CD8-positive, alpha-beta memory T cell (primary cell): Measurements from ENCODE around the gene HAUS1. TPM values are rescaled to one million over a fixed set of nuclear protein-coding genes. Genes with fewer than 3 reads are reported as not detected.

Source experiments
- CTCF ChIA-PET: fragments of 350-600 bp; sonication (Branson Sonifier 250); formaldehyde crosslinking; loops from one replicate; lab custom pipeline; 2021; ENCODE audit warnings: antibody characterized with exemption; lab: Charles Lee
- POLR2A ChIA-PET: fragments of 350-600 bp; sonication (Branson Sonifier 250); formaldehyde crosslinking; loops from one replicate; lab custom pipeline; 2021; ENCODE audit warnings: antibody characterized with exemption; lab: Charles Lee
- DNase-seq, 5 donors: peaks; one replicate each; pipeline versions ENCODE4 v3.0.0 to v3.0.0-alpha.2; 2020 to 2022; ENCODE audit warnings: mixed read lengths in 1 of 5
- H3K27ac ChIP-seq: one replicate; pipeline ENCODE4 v1.7.0; 2013; ENCODE audit warnings: low read depth, mild to moderate bottlenecking, low read length, moderate library complexity
- H3K27me3 ChIP-seq: 2 replicates; pipeline ENCODE4 v1.7.0; 2013; ENCODE audit warnings: low read length, mild to moderate bottlenecking; ENCODE audit not compliant: insufficient read depth, poor library complexity, severe bottlenecking
- H3K36me3 ChIP-seq: 2 replicates; pipeline ENCODE4 v1.7.0; 2013; ENCODE audit warnings: mild to moderate bottlenecking, low read length, moderate library complexity; ENCODE audit not compliant: insufficient read depth
- H3K4me1 ChIP-seq: 2 replicates; pipeline ENCODE4 v1.7.0; 2013; ENCODE audit warnings: mild to moderate bottlenecking, low read length, moderate library complexity; ENCODE audit not compliant: insufficient read depth
- H3K4me3 ChIP-seq: 2 replicates; pipeline ENCODE4 v1.7.0; 2013; ENCODE audit warnings: mild to moderate bottlenecking, low read length
- H3K9me3 ChIP-seq: 2 replicates; pipeline ENCODE4 v1.7.0; 2013; ENCODE audit warnings: mild to moderate bottlenecking, low read length
- H3K27ac Mint-ChIP-seq, 8 donors: one replicate each; pipeline ENCODE4 v1.8.0; 2020 to 2021; ENCODE audit warnings: mixed read lengths in 8 of 8, mild to moderate bottlenecking in 6 of 8, inconsistent platforms in 3 of 8, moderate library complexity in 3 of 8
- H3K27me3 Mint-ChIP-seq, 2 donors: one replicate each; pipeline ENCODE4 v1.8.0; 2020 to 2021; ENCODE audit warnings: mixed read lengths in 2 of 2, mild to moderate bottlenecking in 1 of 2, moderate library complexity in 1 of 2
- H3K36me3 Mint-ChIP-seq, 3 donors: one replicate each; pipeline ENCODE4 v1.8.0; 2020 to 2021; ENCODE audit warnings: mixed read lengths in 3 of 3, inconsistent platforms in 1 of 3, mild to moderate bottlenecking in 1 of 3
- H3K4me1 Mint-ChIP-seq, 3 donors: one replicate each; pipeline ENCODE4 v1.8.0; 2020 to 2021; ENCODE audit warnings: mixed read lengths in 3 of 3, inconsistent platforms in 1 of 3, mild to moderate bottlenecking in 1 of 3
- H3K4me3 Mint-ChIP-seq, 7 donors: one replicate each; pipeline ENCODE4 v1.8.0; 2020 to 2021; ENCODE audit warnings: mixed read lengths in 7 of 7, mild to moderate bottlenecking in 6 of 7, moderate library complexity in 4 of 7, inconsistent platforms in 2 of 7
- H3K9me3 Mint-ChIP-seq, 5 donors: one replicate each; pipeline ENCODE4 v1.8.0; 2020 to 2022; ENCODE audit warnings: mixed read lengths in 5 of 5, mild to moderate bottlenecking in 3 of 5, moderate library complexity in 2 of 5, inconsistent platforms in 1 of 5
- polyA plus RNA-seq: library from polyadenylated mRNA; unstranded; fragments of 300-500 nt; fragmentation: Illumina TruSeq; gene quantifications from one replicate; pipeline ENCODE4 v1.2.3, GENCODE V29; 2021
- total RNA-seq, 2 experiments: library from RNA; stranded (reverse); gene quantifications; one replicate each; pipeline ENCODE4 v1.2.3, GENCODE V29; 2021

The HAUS1 gene
- total and polyA plus RNA-seq, 3 experiments from 2014 or later = 43.2 to 53.3 (median 52.5) TPM

- H3K27me3 ChIP-seq = no peaks in the 10 kb centered on the region
- peaks cover 30% of the 10 kb centered on the region for H3K4me1 ChIP-seq
- no peak overlapping the region for H3K4me3 Mint-ChIP-seq
- no peaks in the 10 kb centered on the region for H3K36me3 Mint-ChIP-seq
- no peaks in the 10 kb centered on the region for H3K36me3 ChIP-seq
- ChIA-PET POLR2A (no interaction called here), CTCF (no interaction called here)
- peaks cover 24 to 34% (median 24%) of the 10 kb centered on the region in 3 donors for H3K4me1 Mint-ChIP-seq
- no peak overlapping the region for H3K27ac Mint-ChIP-seq
- H3K27ac ChIP-seq = no peak overlapping the region
- no peaks in the 10 kb centered on the region for H3K9me3 Mint-ChIP-seq
- H3K27me3 Mint-ChIP-seq = peaks cover 0 to 1% of the 10 kb centered on the region in 2 donors
- no peaks in the 10 kb centered on the region for H3K9me3 ChIP-seq
- no peak overlapping the region for H3K4me3 ChIP-seq
- no peak for DNase-seq
Measured at GRCh38 chr18:46067438-46068007, 36.7 kb upstream of the HAUS1 start.

DNA sequence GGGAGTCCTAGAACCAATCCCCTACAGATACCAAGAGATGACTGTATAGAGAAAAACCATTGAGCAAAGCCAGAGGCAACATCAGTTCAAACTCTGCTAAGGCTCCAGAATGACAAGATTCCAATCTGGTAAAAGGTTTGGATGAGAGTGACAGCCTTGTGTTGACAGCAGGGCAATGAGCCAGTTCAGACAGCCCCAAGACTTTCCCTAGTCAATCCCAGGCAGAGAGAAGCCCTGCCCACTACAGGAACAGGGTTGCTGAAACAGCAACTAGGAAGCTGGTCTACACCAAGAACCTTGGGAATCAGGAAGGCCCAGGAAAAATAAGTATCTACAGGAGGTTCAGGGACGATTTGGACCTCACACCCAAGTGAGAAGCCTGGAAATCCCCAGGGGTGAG lies 35.4 kb upstream of the HAUS1 start:
- no peak overlapping the region for H3K27ac ChIP-seq
- no peaks in the 10 kb centered on the region for H3K27me3 ChIP-seq
- Mint-ChIP-seq H3K27me3 (peaks cover 0 to 1% of the 10 kb centered on the region in 2 donors), H3K4me1 (peaks cover 34 to 45% (median 35%) of the 10 kb centered on the region in 3 donors), H3K27ac (peak overlapping the region in 4 of 8 donors; percentile 0 to 67 (median 22)), H3K9me3 (no peaks in the 10 kb centered on the region), H3K4me3 (peak overlapping the region in 2 of 7 donors; percentile 12 to 71), H3K36me3 (no peaks in the 10 kb centered on the region)
- H3K36me3 ChIP-seq = no peaks in the 10 kb centered on the region
- ChIA-PET POLR2A (no interaction called here), CTCF (interaction anchor here (0.8 kb wide), 1 partner anchor 28 kb away, joined by 7 read pairs; no protein-coding TSS in a partner anchor)
- no peaks in the 10 kb centered on the region for H3K9me3 ChIP-seq
- no peak overlapping the region for H3K4me3 ChIP-seq
- no peak for DNase-seq
- H3K4me1 ChIP-seq = peaks cover 41% of the 10 kb centered on the region

DNA sequence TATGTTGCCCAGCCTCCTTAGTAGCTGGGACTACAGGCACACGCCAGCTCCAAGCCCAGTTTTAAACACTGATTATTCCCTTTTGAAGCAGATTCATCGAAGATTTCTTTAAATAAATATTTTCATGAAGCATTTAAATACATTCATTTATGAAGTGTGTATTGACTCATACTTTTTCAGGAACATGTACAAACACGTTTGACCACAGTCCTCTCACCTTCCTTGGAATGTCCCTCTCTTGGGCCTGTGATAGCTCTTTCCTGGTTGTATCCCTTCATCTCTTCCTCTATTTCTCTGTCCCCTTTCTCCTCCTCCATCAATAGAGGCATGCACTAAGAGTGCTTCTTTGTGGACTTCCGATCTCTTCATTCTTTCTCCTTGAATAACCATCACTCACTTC lies 34.7 kb upstream of the HAUS1 start:
- Histone ChIP-seq H3K4me3 (no peak overlapping the region), H3K27me3 (no peaks in the 10 kb centered on the region), H3K36me3 (no peaks in the 10 kb centered on the region), H3K4me1 (peaks cover 45% of the 10 kb centered on the region), H3K9me3 (no peaks in the 10 kb centered on the region), H3K27ac (no peak overlapping the region)
- Mint-ChIP-seq H3K4me1 (peaks cover 37 to 45% (median 38%) of the 10 kb centered on the region in 3 donors), H3K4me3 (peak overlapping the region in 4 of 7 donors; percentile 4 to 80 (median 67)), H3K9me3 (no peaks in the 10 kb centered on the region), H3K27me3 (peaks cover 0 to 1% of the 10 kb centered on the region in 2 donors), H3K36me3 (no peaks in the 10 kb centered on the region), H3K27ac (peak overlapping the region in 4 of 8 donors; percentile 11 to 78 (median 54))
- POLR2A ChIA-PET = interaction anchor here (1.3 kb wide), 1 partner anchor 72 kb away, joined by 3 read pairs; no protein-coding TSS in a partner anchor
- CTCF ChIA-PET = interaction anchor here (0.8 kb wide), 1 partner anchor 27 kb away, joined by 7 read pairs; no protein-coding TSS in a partner anchor
- DNase-seq = no peak

DNA sequence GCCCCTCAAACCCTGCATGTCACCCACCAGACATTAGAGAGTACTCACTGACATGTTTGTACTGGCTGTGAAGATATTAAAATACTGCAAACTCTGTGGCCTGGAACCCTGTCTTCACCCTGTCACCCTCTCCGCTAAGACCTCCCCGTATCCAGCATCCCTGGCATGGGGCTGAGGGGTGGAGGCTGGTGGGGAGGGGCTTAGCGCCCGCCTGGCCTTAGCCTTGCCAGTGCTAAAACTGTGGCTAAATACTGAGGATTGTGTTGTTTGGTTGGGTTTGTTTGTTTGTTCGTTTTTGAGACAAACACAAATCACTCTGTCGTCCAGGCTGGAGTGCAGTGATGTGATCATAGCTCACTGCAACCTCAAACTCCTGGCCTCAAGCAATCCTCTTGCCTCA lies 34.0 kb upstream of the HAUS1 start:
- peaks cover 0 to 1% of the 10 kb centered on the region in 2 donors for H3K27me3 Mint-ChIP-seq
- CTCF ChIA-PET = no interaction called here
- peaks cover 37 to 45% (median 38%) of the 10 kb centered on the region in 3 donors for H3K4me1 Mint-ChIP-seq
- peak overlapping the region in 3 of 8 donors; percentile 1 to 52 (median 8) for H3K27ac Mint-ChIP-seq
- no peaks in the 10 kb centered on the region for H3K9me3 Mint-ChIP-seq
- POLR2A ChIA-PET = interaction anchor here (1.3 kb wide), 1 partner anchor 72 kb away, joined by 3 read pairs; no protein-coding TSS in a partner anchor
- DNase-seq = no peak
- H3K4me3 ChIP-seq = peak overlapping the region; percentile 60
- H3K4me1 ChIP-seq = peaks cover 45% of the 10 kb centered on the region
- peak overlapping the region in 6 of 7 donors; percentile 62 to 84 (median 78) for H3K4me3 Mint-ChIP-seq
- H3K9me3 ChIP-seq = no peaks in the 10 kb centered on the region
- H3K27me3 ChIP-seq = no peaks in the 10 kb centered on the region
- H3K36me3 ChIP-seq = no peaks in the 10 kb centered on the region
- H3K27ac ChIP-seq = peak overlapping the region; percentile 2
- H3K36me3 Mint-ChIP-seq = no peaks in the 10 kb centered on the region

DNA sequence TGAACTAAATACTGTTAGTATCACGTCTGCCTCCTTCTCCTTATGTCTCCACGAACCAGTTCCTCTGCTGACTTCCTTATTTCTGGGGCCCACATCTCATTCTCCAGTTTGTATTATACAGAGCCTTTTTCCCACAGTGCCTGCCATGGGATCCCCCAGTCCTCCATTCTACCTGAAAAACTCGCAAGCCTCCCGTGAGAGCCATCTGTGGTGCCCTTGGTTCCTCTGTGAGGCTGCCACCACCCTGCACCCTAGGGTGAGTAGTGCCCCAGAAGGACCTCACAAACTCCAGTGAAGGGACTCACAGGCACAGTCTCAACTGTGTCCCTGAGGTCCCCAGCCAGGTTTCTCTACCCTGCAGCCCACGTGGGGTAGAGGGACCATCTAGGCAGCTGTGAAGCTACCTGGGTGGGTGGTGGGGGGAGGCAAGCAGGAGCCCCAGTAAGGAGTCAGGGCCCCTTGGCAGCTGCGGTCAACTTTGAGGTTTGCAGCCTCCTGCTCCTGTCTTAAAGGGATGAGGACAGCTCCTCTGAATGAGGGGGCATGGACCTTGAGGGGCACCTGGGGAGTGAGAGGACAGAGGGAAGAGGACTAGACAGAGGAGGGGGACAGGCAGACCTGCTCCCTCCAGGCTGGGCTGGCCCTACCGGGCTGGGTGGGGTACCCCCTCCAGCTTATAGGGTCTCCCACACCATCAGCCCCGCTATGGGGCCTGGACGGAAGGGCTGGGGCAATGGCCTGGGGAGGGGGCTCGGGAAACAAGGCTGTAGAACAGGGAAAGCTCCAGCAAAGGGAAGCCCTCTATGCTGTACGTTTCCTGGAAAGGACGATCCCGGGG lies 33.2 kb upstream of the HAUS1 start:
- Histone ChIP-seq H3K4me3 (peak overlapping the region; percentile 60), H3K36me3 (no peaks in the 10 kb centered on the region), H3K27ac (peak overlapping the region; percentile 64), H3K27me3 (no peaks in the 10 kb centered on the region), H3K9me3 (no peaks in the 10 kb centered on the region), H3K4me1 (peaks cover 45% of the 10 kb centered on the region)
- peak overlapping the region in 7 of 8 donors; percentile 1 to 77 (median 36) for H3K27ac Mint-ChIP-seq
- H3K4me1 Mint-ChIP-seq = peaks cover 37 to 45% (median 38%) of the 10 kb centered on the region in 3 donors
- no peaks in the 10 kb centered on the region for H3K36me3 Mint-ChIP-seq
- H3K9me3 Mint-ChIP-seq = no peaks in the 10 kb centered on the region
- peak in 1 of 5 donors; percentile 14 for DNase-seq
- CTCF ChIA-PET = interaction anchor here (0.8 to 1.4 kb wide), 5 partner anchors 15 to 384 kb away, joined by 3 to 6 read pairs (median 3); a partner anchor contains a TSS
- peaks cover 0 to 1% of the 10 kb centered on the region in 2 donors for H3K27me3 Mint-ChIP-seq
- peak overlapping the region; percentile 62 to 93 (median 80) for H3K4me3 Mint-ChIP-seq
- POLR2A ChIA-PET = interaction anchor here (0.5 to 1.5 kb wide), 4 partner anchors 11 to 51 kb away, joined by 4 to 5 read pairs (median 4); partner anchors contain the start of gene ATP5F1A

GRCh38 chr18:46071653-46072375 lies 32.4 kb upstream of the HAUS1 start, which contains the start of gene PSTPIP2:
PSTPIP2 (minus strand) TSS chr18:46072260; CDS start chr18:46072188, 72 bp downstream.
- Histone ChIP-seq H3K9me3 (no peaks in the 10 kb centered on the region), H3K4me3 (peak within 1 kb of the TSS; percentile 60), H3K4me1 (peaks cover 45% of the 10 kb centered on the region), H3K27me3 (no peaks in the 10 kb centered on the region), H3K36me3 (no peaks in the 10 kb centered on the region), H3K27ac (peak within 1 kb of the TSS; percentile 64)
- Mint-ChIP-seq H3K9me3 (no peaks in the 10 kb centered on the region), H3K27ac (peak within 1 kb of the TSS; percentile 1 to 92 (median 60)), H3K4me1 (peaks cover 37 to 45% (median 38%) of the 10 kb centered on the region in 3 donors), H3K27me3 (peaks cover 0 to 1% of the 10 kb centered on the region in 2 donors), H3K36me3 (peaks cover 0 to 3% (median 0%) of the 10 kb centered on the region in 3 donors), H3K4me3 (peak within 1 kb of the TSS; percentile 79 to 93 (median 87))
- DNase-seq = peak; percentile 41 to 73 (median 57)
- CTCF ChIA-PET = interaction anchor here (0.8 to 2.2 kb wide), 7 partner anchors 16 to 384 kb away, joined by 3 to 9 read pairs (median 4); a partner anchor contains a TSS
- POLR2A ChIA-PET = interaction anchor here (0.9 to 1.5 kb wide), 2 partner anchors 26 to 38 kb away, joined by 4 to 5 read pairs; partner anchors contain the start of gene ATP5F1A

GRCh38 chr18:46072376-46072867 lies 31.8 kb upstream of the HAUS1 start:
- DNase-seq = no peak
- ChIA-PET POLR2A (interaction anchor here (0.9 to 1.5 kb wide), 4 partner anchors 26 to 385 kb away, joined by 3 to 5 read pairs (median 4); partner anchors contain the start of gene ATP5F1A), CTCF (interaction anchor here (1.0 to 2.4 kb wide), 14 partner anchors 17 to 406 kb away, joined by 3 to 21 read pairs (median 6); no protein-coding TSS in a partner anchor)
- peaks cover 45% of the 10 kb centered on the region for H3K4me1 ChIP-seq
- no peaks in the 10 kb centered on the region for H3K36me3 ChIP-seq
- no peaks in the 10 kb centered on the region for H3K9me3 Mint-ChIP-seq
- peak overlapping the region; percentile 74 to 93 (median 80) for H3K4me3 Mint-ChIP-seq
- H3K36me3 Mint-ChIP-seq = peaks cover 0 to 3% (median 0%) of the 10 kb centered on the region in 3 donors
- H3K4me3 ChIP-seq = peak overlapping the region; percentile 60
- H3K27me3 Mint-ChIP-seq = peaks cover 0 to 1% of the 10 kb centered on the region in 2 donors
- peak overlapping the region; percentile 64 for H3K27ac ChIP-seq
- H3K27me3 ChIP-seq = no peaks in the 10 kb centered on the region
- H3K4me1 Mint-ChIP-seq = peaks cover 37 to 45% (median 38%) of the 10 kb centered on the region in 3 donors
- H3K9me3 ChIP-seq = no peaks in the 10 kb centered on the region
- H3K27ac Mint-ChIP-seq = peak overlapping the region in 3 of 8 donors; percentile 32 to 77 (median 58)
